ENCODE measurements around the gene IL20RB.

Gene IL20RB

DNA sequence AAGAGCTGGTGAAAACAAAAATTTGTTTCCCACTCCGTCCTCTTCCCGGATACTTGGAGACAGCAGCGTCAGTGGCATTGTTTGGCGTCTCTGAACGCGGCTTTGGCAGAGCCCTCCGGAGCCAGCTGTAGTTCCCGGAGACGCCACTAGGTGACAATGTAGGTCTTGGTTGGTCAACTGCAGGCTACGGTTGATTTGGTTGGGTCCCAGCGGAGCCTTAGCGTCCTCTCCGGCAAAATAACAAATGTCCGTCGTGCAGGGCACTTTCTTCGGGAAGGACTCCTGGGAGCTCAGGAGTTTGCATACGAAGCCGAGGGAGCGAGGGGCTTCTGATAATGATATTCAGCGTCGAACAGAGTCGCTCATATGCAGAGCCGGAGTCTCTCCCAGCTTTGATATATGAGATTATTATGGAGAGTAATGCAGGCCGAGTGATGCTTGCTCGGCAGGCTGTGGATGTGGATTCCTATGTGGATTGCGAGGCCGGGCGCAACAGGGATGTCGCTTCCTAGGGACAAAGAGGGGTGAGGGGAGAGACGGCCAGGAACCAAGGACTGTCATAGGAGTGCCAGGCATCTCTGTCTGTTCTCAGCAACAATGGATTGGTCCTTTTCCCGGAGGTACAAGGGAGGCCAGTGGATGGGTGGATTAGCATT is 74.8 kb downstream of the IL20RB start:
- Histone ChIP-seq H3K4me3 (ENCODE audit: low read depth, low read length) (peak overlapping the region; percentile 24), H3K36me3 (ENCODE audit: control insufficient read depth in 2 of 2, insufficient read depth in 1 of 2, low read length in 2 of 2) (no peaks in the 10 kb centered on the region), H3K27ac (ENCODE audit: extremely low read depth, low read depth, low read length) (no peak overlapping the region), H3K4me1 (ENCODE audit: control insufficient read depth, insufficient read depth, low read length) (no peaks in the 10 kb centered on the region), H3K9me3 (ENCODE audit: control insufficient read depth, insufficient read depth, low read depth, low read length) (no peaks in the 10 kb centered on the region)
- POLR2A ChIA-PET = no interaction called here
- CTCF ChIA-PET = interaction anchor here (0.6 to 2.1 kb wide), 25 partner anchors 9 to 1022 kb away, joined by 3 to 14 read pairs (median 3); no protein-coding TSS in a partner anchor
- no peak for TF ChIP-seq ZNF398 (tag by site-specific recombination; IDR thresholded peaks at IDR 0.05)
- no peak for TF ChIP-seq ZNF239 (tag by site-specific recombination; IDR thresholded peaks at IDR 0.05)
- TF ChIP-seq ZNF2 (tag by site-specific recombination; IDR thresholded peaks at IDR 0.05) = no peak
- no peak for TF ChIP-seq ZNF792 (tag by site-specific recombination; IDR thresholded peaks at IDR 0.05)
- no peak for TF ChIP-seq ZNF175 (tag by site-specific recombination; IDR thresholded peaks at IDR 0.05)
- TF ChIP-seq ZNF324 (tag by site-specific recombination; IDR thresholded peaks at IDR 0.05) = no peak
- TF ChIP-seq INSM2 (tag by site-specific recombination; IDR thresholded peaks at IDR 0.05) = no peak
- no peak for TF ChIP-seq ZNF391 (tag by site-specific recombination; IDR thresholded peaks at IDR 0.05; ENCODE audit: borderline replicate concordance, low read depth)
- TF ChIP-seq, protein P1, sequence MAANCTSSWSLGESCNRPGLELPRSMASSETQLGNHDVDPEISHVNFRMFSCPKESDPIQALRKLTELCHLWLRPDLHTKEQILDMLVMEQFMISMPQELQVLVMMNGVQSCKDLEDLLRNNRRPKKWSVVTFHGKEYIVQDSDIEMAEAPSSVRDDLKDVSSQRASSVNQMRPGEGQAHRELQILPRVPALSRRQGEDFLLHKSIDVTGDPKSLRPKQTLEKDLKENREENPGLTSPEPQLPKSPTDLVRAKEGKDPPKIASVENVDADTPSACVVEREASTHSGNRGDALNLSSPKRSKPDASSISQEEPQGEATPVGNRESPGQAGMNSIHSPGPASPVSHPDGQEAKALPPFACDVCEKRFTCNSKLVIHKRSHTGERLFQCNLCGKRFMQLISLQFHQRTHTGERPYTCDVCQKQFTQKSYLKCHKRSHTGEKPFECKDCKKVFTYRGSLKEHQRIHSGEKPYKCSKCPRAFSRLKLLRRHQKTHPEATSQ (tag by site-specific recombination; IDR thresholded peaks at IDR 0.05) = no peak
- peak; percentile 61; the same call in 1 of the 2 replicates for TF ChIP-seq CTCF (tag by site-specific recombination; IDR thresholded peaks at IDR 0.05)
- TF ChIP-seq ZBTB17 (tag by site-specific recombination; IDR thresholded peaks at IDR 0.05) = peak; percentile 78
- no peak for TF ChIP-seq ZNF785 (tag by site-specific recombination; IDR thresholded peaks at IDR 0.05)
- no peak for TF ChIP-seq PATZ1 (tag by site-specific recombination; IDR thresholded peaks at IDR 0.05)
- no peak for TF ChIP-seq REST (tag by site-specific recombination; IDR thresholded peaks at IDR 0.05)
- no peak for TF ChIP-seq ZNF621 (tag by site-specific recombination; IDR thresholded peaks at IDR 0.05)
- TF ChIP-seq ZNF747 (tag by site-specific recombination; IDR thresholded peaks at IDR 0.05) = no peak
- no peak for TF ChIP-seq ZNF664 (tag by site-specific recombination; IDR thresholded peaks at IDR 0.05)
- TF ChIP-seq, protein P2, sequence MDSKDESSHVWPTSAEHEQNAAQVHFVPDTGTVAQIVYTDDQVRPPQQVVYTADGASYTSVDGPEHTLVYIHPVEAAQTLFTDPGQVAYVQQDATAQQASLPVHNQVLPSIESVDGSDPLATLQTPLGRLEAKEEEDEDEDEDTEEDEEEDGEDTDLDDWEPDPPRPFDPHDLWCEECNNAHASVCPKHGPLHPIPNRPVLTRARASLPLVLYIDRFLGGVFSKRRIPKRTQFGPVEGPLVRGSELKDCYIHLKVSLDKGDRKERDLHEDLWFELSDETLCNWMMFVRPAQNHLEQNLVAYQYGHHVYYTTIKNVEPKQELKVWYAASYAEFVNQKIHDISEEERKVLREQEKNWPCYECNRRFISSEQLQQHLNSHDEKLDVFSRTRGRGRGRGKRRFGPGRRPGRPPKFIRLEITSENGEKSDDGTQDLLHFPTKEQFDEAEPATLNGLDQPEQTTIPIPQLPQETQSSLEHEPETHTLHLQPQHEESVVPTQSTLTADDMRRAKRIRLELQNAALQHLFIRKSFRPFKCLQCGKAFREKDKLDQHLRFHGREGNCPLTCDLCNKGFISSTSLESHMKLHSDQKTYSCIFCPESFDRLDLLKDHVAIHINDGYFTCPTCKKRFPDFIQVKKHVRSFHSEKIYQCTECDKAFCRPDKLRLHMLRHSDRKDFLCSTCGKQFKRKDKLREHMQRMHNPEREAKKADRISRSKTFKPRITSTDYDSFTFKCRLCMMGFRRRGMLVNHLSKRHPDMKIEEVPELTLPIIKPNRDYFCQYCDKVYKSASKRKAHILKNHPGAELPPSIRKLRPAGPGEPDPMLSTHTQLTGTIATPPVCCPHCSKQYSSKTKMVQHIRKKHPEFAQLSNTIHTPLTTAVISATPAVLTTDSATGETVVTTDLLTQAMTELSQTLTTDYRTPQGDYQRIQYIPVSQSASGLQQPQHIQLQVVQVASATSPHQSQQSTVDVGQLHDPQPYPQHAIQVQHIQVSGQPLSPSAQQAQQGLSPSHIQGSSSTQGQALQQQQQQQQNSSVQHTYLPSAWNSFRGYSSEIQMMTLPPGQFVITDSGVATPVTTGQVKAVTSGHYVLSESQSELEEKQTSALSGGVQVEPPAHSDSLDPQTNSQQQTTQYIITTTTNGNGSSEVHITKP (tag by site-specific recombination; IDR thresholded peaks at IDR 0.05) = peak; percentile 54; the same call in 1 of the 2 replicates
- no peak for TF ChIP-seq YY1 (tag by site-specific recombination; IDR thresholded peaks at IDR 0.05)
- no peak for TF ChIP-seq ZBTB20 (tag by site-specific recombination; IDR thresholded peaks at IDR 0.05)
- peak; percentile 34; the same call in 1 of the 2 replicates for TF ChIP-seq ZNF335 (tag by site-specific recombination; conservative IDR thresholded peaks at IDR 0.05)

Measured in HEK293 (cell line).